Astrocyte (in vitro differentiated cells and primary cell): ENCODE measurements around the gene DMRTB1. TPM values are rescaled to one million over a fixed set of nuclear protein-coding genes. Genes with fewer than 3 reads are reported as not detected.

Experiments used
- DNase-seq: peaks from one replicate; pipeline ENCODE4 v3.0.0-alpha.2; 2010; ENCODE audit warnings: low read depth
- FAIRE-seq: peaks from 2 replicates; lab custom pipeline; 2011; peaks lifted over from hg19 to GRCh38; lab: Jason Lieb, UNC
- H2AFZ ChIP-seq: 2 replicates; pipeline ENCODE4 v1.6.0; 2012; ENCODE audit warnings: low read depth, low read length, inconsistent platforms
- H3K27ac ChIP-seq: 2 replicates; pipeline ENCODE4 v1.5.1; 2011; ENCODE audit warnings: low read depth, low read length, inconsistent platforms
- H3K27me3 ChIP-seq: 2 replicates; pipeline ENCODE4 v1.6.0; 2011; ENCODE audit warnings: low read length, inconsistent platforms; ENCODE audit not compliant: insufficient read depth
- H3K36me3 ChIP-seq: 2 replicates; pipeline ENCODE4 v1.5.1; 2011; ENCODE audit warnings: low read length, inconsistent platforms; ENCODE audit not compliant: insufficient read depth
- H3K4me1 ChIP-seq: 2 replicates; pipeline ENCODE4 v1.5.1; 2011; ENCODE audit warnings: low read length, inconsistent platforms; ENCODE audit not compliant: insufficient read depth
- H3K4me2 ChIP-seq: 2 replicates; pipeline ENCODE4 v1.6.0; 2012; ENCODE audit warnings: low read length, inconsistent platforms
- H3K4me3 ChIP-seq: 2 replicates; pipeline ENCODE4 v1.5.1; 2011; ENCODE audit warnings: low read depth, mild to moderate bottlenecking, low read length, inconsistent platforms; ENCODE audit not compliant: insufficient read depth
- H3K79me2 ChIP-seq: 2 replicates; pipeline ENCODE4 v1.6.0; 2012; ENCODE audit warnings: mild to moderate bottlenecking, low read length, inconsistent platforms; ENCODE audit not compliant: insufficient read depth
- H3K9ac ChIP-seq: 2 replicates; pipeline ENCODE4 v1.6.0; 2012; ENCODE audit warnings: mild to moderate bottlenecking, low read length, inconsistent platforms
- H3K9me3 ChIP-seq: 2 replicates; pipeline ENCODE4 v1.5.1; 2012; ENCODE audit warnings: low read depth, mild to moderate bottlenecking, low read length, inconsistent platforms; ENCODE audit not compliant: insufficient read depth
- H4K20me1 ChIP-seq: 2 replicates; pipeline ENCODE4 v1.6.0; 2012; ENCODE audit warnings: low read length, inconsistent platforms; ENCODE audit not compliant: insufficient read depth
- H3K27ac Mint-ChIP-seq: one replicate; pipeline ENCODE4 v1.8.0; 2021; ENCODE audit warnings: mild to moderate bottlenecking, mixed read lengths; ENCODE audit not compliant: unreplicated experiment
- H3K27me3 Mint-ChIP-seq: one replicate; pipeline ENCODE4 v1.8.0; 2021; ENCODE audit warnings: low read depth, mixed read lengths; ENCODE audit not compliant: unreplicated experiment
- H3K36me3 Mint-ChIP-seq: one replicate; pipeline ENCODE4 v1.8.0; 2021; ENCODE audit warnings: low read depth, mixed read lengths; ENCODE audit not compliant: unreplicated experiment
- H3K4me1 Mint-ChIP-seq: one replicate; pipeline ENCODE4 v1.8.0; 2021; ENCODE audit warnings: low read depth, mixed read lengths; ENCODE audit not compliant: unreplicated experiment
- H3K4me3 Mint-ChIP-seq: one replicate; pipeline ENCODE4 v1.8.0; 2021; ENCODE audit warnings: mild to moderate bottlenecking, moderate library complexity, mixed read lengths; ENCODE audit not compliant: unreplicated experiment
- H3K9me3 Mint-ChIP-seq: one replicate; pipeline ENCODE4 v1.8.0; 2021; ENCODE audit warnings: mild to moderate bottlenecking, mixed read lengths; ENCODE audit not compliant: unreplicated experiment
- CTCF ChIP-seq: IDR thresholded peaks from 2 replicates; pipeline ENCODE4 v1.5.1; 2011; ENCODE audit warnings: low read depth, mild to moderate bottlenecking, inconsistent platforms, low read length, moderate library complexity; ENCODE audit not compliant: insufficient read depth
- EZH2 ChIP-seq: IDR thresholded peaks from 2 replicates; pipeline ENCODE4 v1.6.1; 2012; ENCODE audit warnings: mild to moderate bottlenecking, low read length, inconsistent platforms; ENCODE audit not compliant: insufficient read depth
- total RNA-seq: library from RNA; stranded (reverse); gene quantifications from 2 replicates; pipeline ENCODE4 v1.2.1, GENCODE V29; 2021

Gene DMRTB1
- total RNA-seq, 1 donor from 2014 or later: not detected

- no peak overlapping the region for H2AFZ ChIP-seq
- peaks cover 19% of the 10 kb centered on the region for H3K4me1 ChIP-seq
Measured at GRCh38 chr1:53508991-53509666, 49.9 kb downstream of the DMRTB1 start.

GRCh38 chr1:53509775-53510174 is 50.6 kb downstream of the DMRTB1 start:
- H3K4me2 ChIP-seq: no peak overlapping the region
- no peak overlapping the region for H3K27ac ChIP-seq
- peaks cover 5% of the 10 kb centered on the region for H3K36me3 ChIP-seq
- TF ChIP-seq EZH2 (no peak), CTCF (no peak)
- H3K9ac ChIP-seq: no peak overlapping the region
- H3K36me3 Mint-ChIP-seq: no peaks in the 10 kb centered on the region
- FAIRE-seq: no peak
- no peak overlapping the region for H2AFZ ChIP-seq
- peaks cover 29% of the 10 kb centered on the region for H3K27me3 Mint-ChIP-seq
- H3K27ac Mint-ChIP-seq: no peak overlapping the region
- H3K27me3 ChIP-seq: no peaks in the 10 kb centered on the region
- no peaks in the 10 kb centered on the region for H3K79me2 ChIP-seq
- H4K20me1 ChIP-seq: peaks cover 66% of the 10 kb centered on the region
- H3K9me3 Mint-ChIP-seq: no peaks in the 10 kb centered on the region
- H3K4me1 Mint-ChIP-seq: peaks cover 1% of the 10 kb centered on the region
- no peak overlapping the region for H3K4me3 Mint-ChIP-seq
- no peak overlapping the region for H3K4me3 ChIP-seq
- H3K9me3 ChIP-seq: no peaks in the 10 kb centered on the region
- DNase-seq: no peak
- peaks cover 19% of the 10 kb centered on the region for H3K4me1 ChIP-seq

More at GRCh38 chr1:53508991-53509666, 49.9 kb downstream of the DMRTB1 start:
- no peak overlapping the region for H3K4me2 ChIP-seq
- no peak overlapping the region for H3K4me3 ChIP-seq
- no peak overlapping the region for H3K9ac ChIP-seq
- Mint-ChIP-seq H3K27me3 (peaks cover 28% of the 10 kb centered on the region), H3K36me3 (no peaks in the 10 kb centered on the region), H3K4me1 (peaks cover 1% of the 10 kb centered on the region), H3K27ac (no peak overlapping the region), H3K4me3 (no peak overlapping the region), H3K9me3 (no peaks in the 10 kb centered on the region)
- no peaks in the 10 kb centered on the region for H3K79me2 ChIP-seq
- no peak for FAIRE-seq
- H3K27me3 ChIP-seq: no peaks in the 10 kb centered on the region
- DNase-seq: peak; percentile 37
- H3K36me3 ChIP-seq: peaks cover 1% of the 10 kb centered on the region
- no peak overlapping the region for H3K27ac ChIP-seq
- H3K9me3 ChIP-seq: no peaks in the 10 kb centered on the region
- TF ChIP-seq EZH2: no peak
- no peak for TF ChIP-seq CTCF
- peaks cover 59% of the 10 kb centered on the region for H4K20me1 ChIP-seq

- no peak for TF ChIP-seq EZH2
- no peak for TF ChIP-seq CTCF
- Histone ChIP-seq H3K36me3 (peaks cover 5% of the 10 kb centered on the region), H3K27ac (no peak overlapping the region), H3K9ac (no peak overlapping the region), H3K9me3 (no peaks in the 10 kb centered on the region), H3K27me3 (no peaks in the 10 kb centered on the region), H3K4me1 (peaks cover 19% of the 10 kb centered on the region), H2AFZ (no peak overlapping the region), H3K4me3 (no peak overlapping the region), H3K4me2 (no peak overlapping the region), H3K79me2 (no peaks in the 10 kb centered on the region), H4K20me1 (peaks cover 70% of the 10 kb centered on the region)
- no peaks in the 10 kb centered on the region for H3K36me3 Mint-ChIP-seq
- H3K27ac Mint-ChIP-seq: no peak overlapping the region
- no peak overlapping the region for H3K4me3 Mint-ChIP-seq
- peaks cover 1% of the 10 kb centered on the region for H3K4me1 Mint-ChIP-seq
- H3K27me3 Mint-ChIP-seq: peaks cover 31% of the 10 kb centered on the region
- no peak for DNase-seq
- H3K9me3 Mint-ChIP-seq: no peaks in the 10 kb centered on the region
- no peak for FAIRE-seq
Measured at GRCh38 chr1:53510215-53510614, 51.0 kb downstream of the DMRTB1 start.
